GM19351 (cell line): Measurements from ENCODE around the gene PPP1R18.
"Not testable (repeated sequence)": the region's sequence is repeated elsewhere in the genome, so short reads cannot be mapped to it uniquely, and the experiment has no call there.

Experiments
- ATAC-seq: cut with Tn5 transposase; IDR thresholded peaks from one replicate; pipeline ENCODE4 v1.9.1; 2021; ENCODE audit warnings: mild to moderate bottlenecking, moderate library complexity; ENCODE audit not compliant: unreplicated experiment

The PPP1R18 gene, protein sequence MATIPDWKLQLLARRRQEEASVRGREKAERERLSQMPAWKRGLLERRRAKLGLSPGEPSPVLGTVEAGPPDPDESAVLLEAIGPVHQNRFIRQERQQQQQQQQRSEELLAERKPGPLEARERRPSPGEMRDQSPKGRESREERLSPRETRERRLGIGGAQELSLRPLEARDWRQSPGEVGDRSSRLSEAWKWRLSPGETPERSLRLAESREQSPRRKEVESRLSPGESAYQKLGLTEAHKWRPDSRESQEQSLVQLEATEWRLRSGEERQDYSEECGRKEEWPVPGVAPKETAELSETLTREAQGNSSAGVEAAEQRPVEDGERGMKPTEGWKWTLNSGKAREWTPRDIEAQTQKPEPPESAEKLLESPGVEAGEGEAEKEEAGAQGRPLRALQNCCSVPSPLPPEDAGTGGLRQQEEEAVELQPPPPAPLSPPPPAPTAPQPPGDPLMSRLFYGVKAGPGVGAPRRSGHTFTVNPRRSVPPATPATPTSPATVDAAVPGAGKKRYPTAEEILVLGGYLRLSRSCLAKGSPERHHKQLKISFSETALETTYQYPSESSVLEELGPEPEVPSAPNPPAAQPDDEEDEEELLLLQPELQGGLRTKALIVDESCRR

GRCh38 chr6:30686009-30686907, at the start of gene PPP1R18:
Gene PPP1R18, minus strand, starts transcription at chr6:30686645. Its CDS starts 627 bp downstream, at chr6:30686018.
- ATAC-seq = no peak

- ATAC-seq = no peak
Observed at GRCh38 chr6:30735668-30736314, 49.3 kb upstream of the PPP1R18 start.

DNA sequence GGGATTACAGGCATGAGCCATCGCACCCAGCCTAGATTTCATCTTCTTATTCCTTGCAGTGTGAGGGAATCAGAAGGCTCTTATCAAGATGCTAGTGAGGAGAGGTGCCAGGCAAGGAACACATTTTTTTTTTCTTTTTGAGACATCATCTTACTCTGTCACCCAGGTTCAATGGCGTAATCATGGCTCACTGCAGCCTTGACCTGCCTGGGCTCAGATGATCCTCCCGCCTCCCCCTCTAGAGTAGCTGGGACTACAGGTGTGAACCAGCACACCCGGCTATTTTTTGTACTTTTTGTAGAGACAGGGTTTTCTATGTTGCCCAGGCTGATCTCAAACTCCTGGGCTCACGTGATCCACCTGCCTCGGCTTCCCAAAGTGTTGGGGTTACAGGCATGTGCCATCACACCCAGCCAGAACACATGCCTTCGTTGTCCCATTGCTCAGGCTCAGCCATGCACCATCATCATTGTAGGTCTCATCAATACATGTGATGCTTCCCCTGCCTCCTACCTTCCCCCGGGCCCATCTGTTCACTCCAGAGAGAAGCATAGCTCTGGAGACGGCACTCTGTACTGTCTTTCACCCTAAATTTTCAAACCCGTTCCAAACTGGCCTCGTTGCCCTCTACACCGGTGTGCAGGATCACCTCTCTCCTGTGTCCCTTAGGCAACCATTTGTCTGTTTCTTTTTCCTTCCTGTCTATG, 45.9 kb upstream of the PPP1R18 start:
- no peak for ATAC-seq

DNA sequence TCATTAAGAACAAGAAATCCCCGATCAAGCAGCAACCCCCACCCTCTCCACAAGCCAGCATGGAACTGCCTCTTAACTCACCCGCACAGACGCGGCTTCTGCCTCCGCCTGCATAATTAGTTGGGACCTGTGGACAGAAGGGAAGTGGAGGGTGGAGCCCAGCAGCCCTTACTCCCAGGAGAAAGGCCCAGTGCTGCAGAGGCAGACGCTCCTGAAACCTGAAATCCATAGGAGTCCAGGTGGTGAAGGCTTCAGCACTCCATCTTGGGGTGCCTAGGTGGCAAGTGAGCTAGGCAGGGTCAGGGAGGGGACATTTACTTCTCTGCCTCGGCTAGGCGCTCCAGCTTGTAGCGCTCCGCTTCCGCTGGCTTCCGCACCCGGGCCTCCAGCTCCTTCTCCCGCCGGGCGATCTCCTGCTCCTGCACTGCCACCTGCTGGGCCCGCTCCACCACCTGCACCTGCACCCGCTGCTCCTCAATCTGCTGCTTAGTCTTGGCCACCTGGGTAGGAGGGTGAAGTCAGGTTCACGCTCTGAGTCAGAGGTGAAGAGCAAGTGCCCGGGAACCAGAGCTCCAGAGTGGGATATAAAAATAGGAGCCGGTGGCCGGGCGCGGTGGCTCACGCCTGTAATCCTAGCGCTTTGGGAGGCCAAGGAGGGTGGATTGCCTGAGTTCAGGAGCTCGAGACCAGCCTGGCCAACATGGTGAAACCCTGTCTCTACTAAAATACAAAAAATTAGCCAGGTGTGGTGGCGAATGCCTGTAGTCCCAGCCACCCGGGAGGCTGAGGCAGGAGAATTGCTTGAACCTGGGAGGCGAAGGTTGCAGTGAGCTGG, 44.4 kb upstream of the PPP1R18 start:
- ATAC-seq = peak; percentile 58

GRCh38 chr6:30727920-30728553, 41.6 kb upstream of the PPP1R18 start:
- no peak for ATAC-seq

- no peak for ATAC-seq
Observed at GRCh38 chr6:30726506-30727413, 40.3 kb upstream of the PPP1R18 start.

DNA sequence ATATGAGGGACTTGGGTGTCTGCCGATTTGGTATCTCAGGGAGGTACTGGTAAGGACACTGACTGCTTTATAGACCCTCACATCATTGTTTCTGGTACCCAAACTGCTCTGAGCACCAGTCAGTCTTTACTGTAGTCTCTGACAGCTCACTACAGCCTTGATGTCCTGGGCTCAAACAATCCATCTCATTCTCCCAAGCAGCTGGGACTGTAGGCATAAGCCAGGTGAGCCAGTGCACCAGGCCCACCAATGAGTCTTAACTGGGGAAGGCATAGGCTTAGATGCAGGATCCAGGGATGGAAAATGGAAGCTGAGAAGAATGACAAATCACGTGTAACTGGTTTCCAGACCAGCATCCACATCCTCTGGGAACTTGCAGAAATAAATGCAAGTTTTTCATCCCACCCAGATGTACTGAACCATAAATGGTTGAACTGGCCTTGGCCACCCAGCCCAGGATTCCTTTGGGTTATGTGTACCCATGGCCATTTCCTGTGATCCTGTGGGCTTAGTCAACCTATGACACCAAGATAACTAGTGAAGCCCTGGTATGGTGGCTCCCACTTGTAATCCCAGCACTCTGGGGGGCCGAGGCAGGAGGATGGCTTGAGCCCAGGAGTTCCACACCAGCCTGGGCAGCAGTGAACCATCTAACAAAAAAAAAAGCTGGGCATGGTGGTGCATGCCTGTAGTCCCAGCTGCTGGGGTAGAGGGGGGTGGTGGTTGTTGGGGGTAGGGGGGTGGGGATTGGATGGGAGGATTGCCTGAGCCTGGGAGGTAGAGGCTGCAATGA, 39.5 kb upstream of the PPP1R18 start:
- ATAC-seq = no peak

DNA sequence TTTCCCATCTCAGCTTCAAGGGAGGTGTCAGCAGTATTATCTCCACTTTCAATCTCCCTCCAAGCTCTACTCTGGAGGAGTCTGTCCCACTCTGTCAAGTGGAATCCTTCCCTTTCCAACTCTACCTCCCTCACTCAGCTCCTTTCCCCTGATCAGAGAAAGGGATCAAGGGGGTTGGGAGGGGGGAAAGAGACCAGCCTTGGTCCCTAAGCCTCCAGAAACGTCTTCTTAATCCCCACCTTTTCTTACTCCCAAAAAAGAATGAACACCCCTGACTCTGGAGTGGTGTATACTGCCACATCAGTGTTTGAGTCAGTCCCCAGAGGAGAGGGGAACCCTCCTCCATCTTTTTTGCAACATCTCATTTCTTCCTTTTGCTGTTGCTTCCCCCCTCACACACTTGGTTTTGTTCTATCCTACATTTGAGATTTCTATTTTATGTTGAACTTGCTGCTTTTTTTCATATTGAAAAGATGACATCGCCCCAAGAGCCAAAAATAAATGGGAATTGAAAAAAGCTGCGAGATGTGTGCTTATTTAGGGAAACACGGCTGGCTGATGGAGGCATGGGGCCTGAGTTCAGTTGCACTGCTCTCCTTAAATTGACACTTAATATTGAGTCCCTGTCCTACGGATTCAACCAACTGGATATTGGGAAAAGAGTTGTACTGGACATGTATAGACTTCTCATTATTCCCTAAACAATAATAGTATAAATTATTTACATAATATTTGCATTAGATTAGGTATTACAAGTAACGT, 38.6 kb upstream of the PPP1R18 start:
- no peak for ATAC-seq

GRCh38 chr6:30723843-30724741, 37.6 kb upstream of the PPP1R18 start:
- not testable (repeated sequence) for ATAC-seq

DNA sequence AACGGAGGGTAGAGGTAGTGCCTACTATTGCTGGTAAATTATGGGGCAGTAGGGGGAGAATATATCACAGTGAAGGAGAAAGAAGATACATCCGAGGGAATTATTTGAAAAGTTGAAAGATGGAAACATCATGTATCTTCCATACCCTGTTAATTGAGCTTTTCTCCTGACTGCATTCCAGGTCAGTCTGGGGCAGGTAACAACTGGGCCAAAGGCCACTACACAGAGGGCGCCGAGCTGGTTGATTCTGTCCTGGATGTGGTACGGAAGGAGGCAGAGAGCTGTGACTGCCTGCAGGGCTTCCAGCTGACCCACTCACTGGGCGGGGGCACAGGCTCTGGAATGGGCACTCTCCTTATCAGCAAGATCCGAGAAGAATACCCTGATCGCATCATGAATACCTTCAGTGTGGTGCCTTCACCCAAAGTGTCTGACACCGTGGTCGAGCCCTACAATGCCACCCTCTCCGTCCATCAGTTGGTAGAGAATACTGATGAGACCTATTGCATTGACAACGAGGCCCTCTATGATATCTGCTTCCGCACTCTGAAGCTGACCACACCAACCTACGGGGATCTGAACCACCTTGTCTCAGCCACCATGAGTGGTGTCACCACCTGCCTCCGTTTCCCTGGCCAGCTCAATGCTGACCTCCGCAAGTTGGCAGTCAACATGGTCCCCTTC, 36.9 kb upstream of the PPP1R18 start:
- not testable (repeated sequence) for ATAC-seq

DNA sequence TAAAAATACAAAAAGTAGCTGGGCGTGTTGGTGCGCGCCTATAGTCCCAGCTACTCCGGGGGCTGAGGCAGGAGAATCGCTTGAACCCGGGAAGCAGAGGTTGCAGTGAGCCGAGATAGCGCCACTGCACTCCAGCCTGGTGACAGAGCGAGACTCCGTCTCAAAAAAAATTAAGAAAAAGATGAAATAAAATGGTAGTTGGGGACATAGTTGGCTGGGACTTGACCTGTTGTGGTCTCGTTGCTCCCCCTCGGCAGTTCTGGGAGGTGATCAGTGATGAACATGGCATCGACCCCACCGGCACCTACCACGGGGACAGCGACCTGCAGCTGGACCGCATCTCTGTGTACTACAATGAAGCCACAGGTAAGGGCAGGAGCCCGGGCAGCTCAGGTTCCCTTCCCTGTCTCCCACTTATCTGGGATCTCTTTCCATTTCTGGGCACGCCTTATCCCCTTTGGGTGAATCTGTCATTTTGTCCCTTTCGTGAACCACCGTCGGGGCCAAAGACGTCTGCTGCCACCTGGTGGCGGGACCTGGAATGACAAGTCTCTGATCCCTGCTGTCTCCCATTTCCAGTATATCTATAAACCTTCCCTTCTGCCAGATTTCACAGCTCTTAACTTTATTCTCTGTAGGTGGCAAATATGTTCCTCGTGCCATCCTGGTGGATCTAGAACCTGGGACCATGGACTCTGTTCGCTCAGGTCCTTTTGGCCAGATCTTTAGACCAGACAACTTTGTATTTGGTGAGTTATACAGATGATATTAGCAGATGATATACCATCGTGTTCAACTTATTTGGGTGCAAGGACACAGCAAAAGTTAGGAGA, 36.1 kb upstream of the PPP1R18 start:
- no peak for ATAC-seq

DNA sequence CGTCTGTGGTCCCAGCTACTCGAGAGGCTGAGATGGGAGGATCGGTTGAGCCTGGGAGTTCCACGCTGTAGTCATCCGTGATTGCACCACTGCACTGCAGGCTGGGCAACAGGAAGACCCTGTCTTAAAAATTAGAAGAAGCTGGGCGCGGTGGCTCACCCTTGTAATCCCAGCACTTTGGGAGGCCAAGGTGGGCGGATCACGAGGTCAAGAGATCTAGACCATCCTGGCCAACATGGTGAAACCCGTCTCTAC, 35.5 kb upstream of the PPP1R18 start:
- not testable (repeated sequence) for ATAC-seq

GRCh38 chr6:30721198-30722024, 35.0 kb upstream of the PPP1R18 start:
- peak; percentile 21 for ATAC-seq
